ENCODE results near the gene HOXA13. TPM values are rescaled to one million over a fixed set of nuclear protein-coding genes. Genes with fewer than 3 reads are reported as not detected.
A peak's percentile ranks its signal among the peaks of the same experiment; 100 is the strongest.

The HOXA13 gene
- total RNA-seq, 1 donor from 2014 or later: not detected

DNA sequence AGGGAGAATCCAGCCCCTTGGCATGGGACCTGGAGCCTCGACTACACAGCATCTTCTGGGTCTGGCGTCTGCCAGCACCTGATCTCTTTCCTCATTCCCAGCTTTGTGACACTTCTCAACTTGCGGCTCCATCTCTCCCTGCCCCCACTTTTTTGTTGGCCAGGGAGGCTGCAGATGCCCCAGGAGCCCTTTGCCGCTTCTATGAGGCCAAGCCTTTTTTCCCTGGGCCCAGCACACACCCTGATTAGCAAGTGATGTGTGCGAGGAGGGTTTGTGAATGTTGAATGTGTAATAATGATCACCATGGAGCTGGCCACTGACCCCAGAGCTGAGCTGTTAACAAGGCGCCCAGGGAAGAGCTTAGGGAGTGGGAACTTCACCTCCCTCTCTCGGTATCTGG lies 47.1 kb upstream of the HOXA13 start:
- H3K27me3 Mint-ChIP-seq (ENCODE audit: low read depth): peaks cover 82% of the 10 kb centered on the region
- peaks cover 2% of the 10 kb centered on the region for H3K9me3 Mint-ChIP-seq (ENCODE audit: low read depth)
- peaks cover 5% of the 10 kb centered on the region for H3K36me3 Mint-ChIP-seq (ENCODE audit: low read depth)
- H3K27ac Mint-ChIP-seq (ENCODE audit: unreplicated experiment): no peak overlapping the region
- no peak for DNase-seq (ENCODE audit: low spot score)
- no peak for TF ChIP-seq CTCF (IDR thresholded peaks at IDR 0.05)
- H3K4me1 Mint-ChIP-seq (ENCODE audit: low read depth): peaks cover 21% of the 10 kb centered on the region
- no peak overlapping the region for H3K4me3 Mint-ChIP-seq (ENCODE audit: unreplicated experiment)

- DNase-seq (ENCODE audit: low spot score): no peak
- H3K27ac Mint-ChIP-seq (ENCODE audit: unreplicated experiment): no peak overlapping the region
- peaks cover 17% of the 10 kb centered on the region for H3K4me1 Mint-ChIP-seq (ENCODE audit: low read depth)
- no peak for TF ChIP-seq CTCF (IDR thresholded peaks at IDR 0.05)
- peak overlapping the region; percentile 6 for H3K4me3 Mint-ChIP-seq (ENCODE audit: unreplicated experiment)
- H3K36me3 Mint-ChIP-seq (ENCODE audit: low read depth): peaks cover 5% of the 10 kb centered on the region
- peaks cover 85% of the 10 kb centered on the region for H3K27me3 Mint-ChIP-seq (ENCODE audit: low read depth)
- peaks cover 1% of the 10 kb centered on the region for H3K9me3 Mint-ChIP-seq (ENCODE audit: low read depth)
These were observed 46.2 kb upstream of the HOXA13 start for GRCh38 chr7:27245798-27246691.

- Mint-ChIP-seq H3K27me3 (ENCODE audit: low read depth) (peaks cover 85% of the 10 kb centered on the region), H3K4me3 (ENCODE audit: unreplicated experiment) (no peak overlapping the region), H3K36me3 (ENCODE audit: low read depth) (peaks cover 2% of the 10 kb centered on the region), H3K9me3 (ENCODE audit: low read depth) (no peaks in the 10 kb centered on the region), H3K27ac (ENCODE audit: unreplicated experiment) (no peak overlapping the region), H3K4me1 (ENCODE audit: low read depth) (peaks cover 16% of the 10 kb centered on the region)
- no peak for DNase-seq (ENCODE audit: low spot score)
- no peak for TF ChIP-seq CTCF (IDR thresholded peaks at IDR 0.05)
These were observed 45.4 kb upstream of the HOXA13 start for GRCh38 chr7:27245124-27245797.

GRCh38 chr7:27244488-27245123 lies 44.7 kb upstream of the HOXA13 start:
- no peaks in the 10 kb centered on the region for H3K9me3 Mint-ChIP-seq (ENCODE audit: low read depth)
- H3K27me3 Mint-ChIP-seq (ENCODE audit: low read depth): peaks cover 84% of the 10 kb centered on the region
- peaks cover 20% of the 10 kb centered on the region for H3K4me1 Mint-ChIP-seq (ENCODE audit: low read depth)
- no peak overlapping the region for H3K4me3 Mint-ChIP-seq (ENCODE audit: unreplicated experiment)
- no peak overlapping the region for H3K27ac Mint-ChIP-seq (ENCODE audit: unreplicated experiment)
- peaks cover 2% of the 10 kb centered on the region for H3K36me3 Mint-ChIP-seq (ENCODE audit: low read depth)
- DNase-seq (ENCODE audit: low spot score): no peak
- no peak for TF ChIP-seq CTCF (IDR thresholded peaks at IDR 0.05)
